Neural cell (in vitro differentiated cells): ENCODE measurements around the gene KCNT1. TPM values are rescaled to one million over a fixed set of nuclear protein-coding genes. Genes with fewer than 3 reads are reported as not detected.

Experiments
- H2AFZ ChIP-seq: fragments of 200-600, 300-800 bp; sonication (generic), shearing (Covaris generic); 2 replicates; pipeline ENCODE4 v1.6.0; 2014; ENCODE audit warnings: low read depth, mild to moderate bottlenecking, antibody characterized with exemption, low read length, moderate library complexity
- H3F3A ChIP-seq: fragments of 200-600 bp; shearing (Covaris generic); 2 replicates; pipeline ENCODE4 v1.6.1; 2016; ENCODE audit warnings: mild to moderate bottlenecking, moderate library complexity, mixed read lengths, antibody characterized with exemption, low read length; ENCODE audit not compliant: insufficient read depth, poor library complexity, severe bottlenecking
- H3K27ac ChIP-seq: fragments of 200-600, 300-800 bp; sonication (generic), shearing (Covaris generic); 2 replicates; pipeline ENCODE4 v1.5.1; 2014; ENCODE audit warnings: mild to moderate bottlenecking, low read length, moderate library complexity
- H3K27me3 ChIP-seq: fragments of 300-800, 200-600 bp; sonication (generic), shearing (Covaris generic); 2 replicates; pipeline ENCODE4 v1.6.0; 2014; ENCODE audit warnings: mild to moderate bottlenecking, low read depth, low read length, moderate library complexity; ENCODE audit not compliant: insufficient read depth
- H3K36me3 ChIP-seq: fragments of 300-800, 200-600 bp; sonication (generic), shearing (Covaris generic); 2 replicates; pipeline ENCODE4 v1.5.1; 2014; ENCODE audit warnings: mild to moderate bottlenecking, antibody characterized with exemption, low read length, moderate library complexity; ENCODE audit not compliant: insufficient read depth
- H3K4me2 ChIP-seq: fragments of 300-800, 200-600 bp; sonication (generic), shearing (Covaris generic); 2 replicates; pipeline ENCODE4 v1.6.0; 2014; ENCODE audit warnings: mild to moderate bottlenecking, low read length
- H3K4me3 ChIP-seq: fragments of 300-800, 200-600 bp; sonication (generic), shearing (Covaris generic); 2 replicates; pipeline ENCODE4 v1.5.1; 2014; ENCODE audit warnings: mild to moderate bottlenecking, low read length, moderate library complexity
- H3K79me2 ChIP-seq: fragments of 200-600 bp; shearing (Covaris generic); replicated peaks from 2 replicates; pipeline ENCODE4 v1.6.0; 2014; ENCODE audit warnings: mild to moderate bottlenecking, low read length, moderate library complexity; ENCODE audit not compliant: insufficient read depth
- H3K9ac ChIP-seq: fragments of 300-800, 200-600 bp; sonication (generic), shearing (Covaris generic); 2 replicates; pipeline ENCODE4 v1.6.1; 2016; ENCODE audit warnings: mild to moderate bottlenecking, low read length, mixed read lengths
- H3K9me2 ChIP-seq: fragments of 200-600 bp; shearing (Covaris generic); 2 replicates; pipeline ENCODE4 v1.6.1; 2016; ENCODE audit warnings: mild to moderate bottlenecking, low read length, mixed read lengths; ENCODE audit not compliant: insufficient read depth
- H3K9me3 ChIP-seq: fragments of 200-600, 300-800 bp; sonication (generic), shearing (Covaris generic); 2 replicates; pipeline ENCODE4 v1.6.1; 2016; ENCODE audit warnings: mild to moderate bottlenecking, mixed run types, low read length, moderate library complexity, mixed read lengths
- H4K20me1 ChIP-seq: fragments of 200-600 bp; shearing (Covaris generic); 2 replicates; pipeline ENCODE4 v1.6.1; 2016; ENCODE audit warnings: mild to moderate bottlenecking, mixed run types; ENCODE audit not compliant: insufficient read depth
- CTCF ChIP-seq: fragments of 450-650 bp; IDR thresholded peaks from 2 replicates; pipeline ENCODE4 v1.5.1; 2014; ENCODE audit warnings: antibody characterized with exemption, mild to moderate bottlenecking, moderate library complexity; ENCODE audit not compliant: poor library complexity, severe bottlenecking
- EP300 ChIP-seq: fragments of 450-650 bp; conservative IDR thresholded peaks from 2 replicates; pipeline ENCODE4 v1.6.1; 2014; ENCODE audit warnings: antibody characterized with exemption, mild to moderate bottlenecking, moderate library complexity; ENCODE audit not compliant: poor library complexity, severe bottlenecking
- EZH2 ChIP-seq: fragments of 200-600, 300-800 bp; shearing (Covaris generic), sonication (generic); IDR thresholded peaks from 2 replicates; pipeline ENCODE4 v1.6.1; 2014; ENCODE audit warnings: antibody characterized with exemption, low read length, borderline replicate concordance, mild to moderate bottlenecking; ENCODE audit not compliant: insufficient read depth, poor library complexity, severe bottlenecking
- MXI1 ChIP-seq: fragments of 450-650 bp; conservative IDR thresholded peaks from 2 replicates; pipeline ENCODE4 v1.6.1; 2014; ENCODE audit warnings: antibody characterized with exemption, mild to moderate bottlenecking; ENCODE audit not compliant: poor library complexity, severe bottlenecking
- POLR2AphosphoS5 ChIP-seq: IDR thresholded peaks from 2 replicates; pipeline ENCODE4 v1.6.1; 2012
- RAD21 ChIP-seq: fragments of 450-650 bp; conservative IDR thresholded peaks from 2 replicates; pipeline ENCODE4 v1.6.1; 2014; ENCODE audit warnings: antibody characterized with exemption, mild to moderate bottlenecking, moderate library complexity
- REST ChIP-seq: IDR thresholded peaks from 2 replicates; pipeline ENCODE4 v1.6.1; 2012; ENCODE audit warnings: borderline replicate concordance
- SMC3 ChIP-seq: fragments of 450-650 bp; conservative IDR thresholded peaks from 2 replicates; pipeline ENCODE4 v1.6.1; 2014; ENCODE audit warnings: antibody characterized with exemption, mild to moderate bottlenecking, moderate library complexity; ENCODE audit not compliant: poor library complexity
- TAF1 ChIP-seq: IDR thresholded peaks from 2 replicates; pipeline ENCODE4 v1.6.1; 2012; ENCODE audit warnings: low read depth
- polyA plus RNA-seq: library from polyadenylated mRNA; depleted of rRNA; stranded (reverse); fragments of >200 nt; gene quantifications from 2 replicates; pipeline ENCODE4 v1.2.3, GENCODE V29; 2014

The KCNT1 gene
- polyA plus RNA-seq, 1 donor from 2014 or later: 0.67 TPM

DNA sequence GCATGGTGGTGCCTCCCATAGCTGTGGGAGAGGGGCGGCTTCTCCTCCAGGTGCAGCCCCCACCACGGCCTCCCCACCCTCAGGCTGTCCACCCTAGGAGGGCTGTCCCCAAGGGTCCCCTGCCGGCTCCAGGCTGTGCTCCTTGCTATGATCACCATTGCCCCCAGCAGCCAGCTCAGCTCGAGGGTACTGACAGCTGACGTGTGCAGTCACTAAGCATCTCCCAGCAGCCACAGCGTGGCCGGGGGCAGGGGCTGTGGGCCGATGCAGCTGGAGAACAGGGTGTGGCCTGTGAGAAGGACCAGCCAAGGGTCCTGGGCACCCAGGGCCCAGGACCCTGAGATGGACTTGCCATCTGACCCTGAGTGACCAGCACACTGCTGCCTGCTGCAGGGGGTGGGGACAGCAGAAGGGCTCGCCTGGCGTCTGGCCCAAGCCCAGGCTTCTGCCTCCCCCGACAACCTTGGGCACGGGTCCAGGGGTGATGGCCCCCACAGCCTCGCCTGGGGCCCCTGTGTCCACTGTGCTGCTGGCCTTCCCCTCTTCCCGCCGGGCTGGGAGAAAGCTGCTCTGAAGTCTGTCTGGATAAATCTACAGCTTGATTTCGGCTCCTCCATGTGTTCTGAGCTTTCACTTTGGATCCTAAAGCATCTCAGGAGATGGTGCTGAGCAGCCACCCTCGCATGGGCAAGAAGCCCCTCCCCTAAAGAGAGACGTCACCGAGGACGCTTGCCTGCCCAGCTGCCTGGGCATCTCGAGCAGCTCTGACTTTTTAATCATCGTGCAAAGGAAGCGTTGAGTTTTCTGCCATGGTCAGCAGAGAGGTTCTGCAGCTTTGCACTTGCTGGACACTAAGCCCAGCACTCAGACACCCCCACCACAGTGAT lies 5.5 kb downstream of the KCNT1 start:
- TF ChIP-seq SMC3: no peak
- TF ChIP-seq EZH2: no peak
- TF ChIP-seq POLR2AphosphoS5: no peak
- TF ChIP-seq MXI1: no peak
- TF ChIP-seq REST: no peak
- Histone ChIP-seq H3K27me3 (peaks cover 3% of the 10 kb centered on the region), H3K9ac (no peak overlapping the region), H3K79me2 (no peaks in the 10 kb centered on the region), H3F3A (no peaks in the 10 kb centered on the region), H3K27ac (no peak overlapping the region), H3K9me2 (no peaks in the 10 kb centered on the region), H3K4me2 (no peak overlapping the region), H4K20me1 (no peaks in the 10 kb centered on the region), H3K9me3 (no peaks in the 10 kb centered on the region), H3K36me3 (no peaks in the 10 kb centered on the region), H2AFZ (no peak overlapping the region), H3K4me3 (no peak overlapping the region)

DNA sequence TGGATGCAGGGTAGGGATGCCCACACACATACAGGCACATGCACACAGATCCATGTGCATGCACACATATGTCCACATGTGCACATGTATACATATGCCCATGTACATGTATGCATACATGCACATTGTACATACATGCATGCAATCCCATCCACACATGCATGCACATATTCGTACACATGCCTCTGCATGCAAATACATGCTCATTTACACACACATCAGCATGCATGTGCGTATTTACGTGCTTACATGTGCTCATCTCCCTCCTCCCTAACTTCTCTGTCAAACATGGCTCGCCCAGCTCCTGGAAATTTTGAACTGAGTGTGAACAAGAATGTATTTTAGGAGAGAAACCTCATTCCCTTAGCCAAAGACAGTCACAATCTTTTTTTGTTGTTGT lies 6.2 kb downstream of the KCNT1 start:
- H2AFZ ChIP-seq: no peak overlapping the region
- no peaks in the 10 kb centered on the region for H3K9me3 ChIP-seq
- H3K9me2 ChIP-seq: no peaks in the 10 kb centered on the region
- H3K27me3 ChIP-seq: peaks cover 10% of the 10 kb centered on the region
- H3K27ac ChIP-seq: no peak overlapping the region
- H4K20me1 ChIP-seq: no peaks in the 10 kb centered on the region
- H3K79me2 ChIP-seq: no peaks in the 10 kb centered on the region
- H3K9ac ChIP-seq: no peak overlapping the region
- no peak overlapping the region for H3K4me3 ChIP-seq
- no peak overlapping the region for H3K4me2 ChIP-seq
- H3K36me3 ChIP-seq: no peaks in the 10 kb centered on the region
- no peak for TF ChIP-seq REST
- TF ChIP-seq TAF1: no peak
- no peak for TF ChIP-seq EZH2
- TF ChIP-seq EP300: no peak
- TF ChIP-seq SMC3: no peak
- no peak for TF ChIP-seq CTCF
- TF ChIP-seq POLR2AphosphoS5: no peak
- TF ChIP-seq MXI1: no peak
- TF ChIP-seq RAD21: no peak
- no peaks in the 10 kb centered on the region for H3F3A ChIP-seq
